Transverse colon (tissue), 4 donors: ENCODE data around the gene GPR108. TPM values are rescaled to one million over a fixed set of nuclear protein-coding genes. Genes with fewer than 3 reads are reported as not detected.

ENCODE experiments used
- DNase-seq: peaks from one replicate; pipeline ENCODE4 v3.0.0-alpha.2; 2019
- H3K27ac ChIP-seq, 4 donors: fragments of 200-600 bp; sonication (generic); 2 replicates each; pipeline ENCODE4 v1.5.1; 2016 to 2018; ENCODE audit warnings: inconsistent platforms in 4 of 4
- H3K27me3 ChIP-seq: fragments of 200-600 bp; sonication (generic); 2 replicates; pipeline ENCODE4 v1.5.1; 2017; ENCODE audit warnings: inconsistent platforms
- H3K36me3 ChIP-seq, 4 donors: fragments of 200-600 bp; sonication (generic); 2 replicates each; pipeline ENCODE4 v1.5.1; 2017 to 2019; ENCODE audit warnings: inconsistent platforms in 4 of 4
- H3K4me1 ChIP-seq, 4 donors: fragments of 200-600 bp; sonication (generic); 2 replicates each; pipeline ENCODE4 v1.5.1; 2017 to 2020; ENCODE audit warnings: inconsistent platforms in 4 of 4
- H3K4me3 ChIP-seq, 4 donors: fragments of 200-600 bp; sonication (generic); 1 replicate in 1 of 4; 2 replicates in 3 of 4; pipeline versions ENCODE4 v1.5.1 to v1.6.1; 2017 to 2019; ENCODE audit warnings: inconsistent platforms in 4 of 4
- H3K9me3 ChIP-seq, 2 donors: fragments of 200-600 bp; sonication (generic); 2 replicates each; pipeline ENCODE4 v1.5.1; 2017 to 2019; ENCODE audit warnings: inconsistent platforms in 2 of 2
- EP300 ChIP-seq: sonication (generic); formaldehyde crosslinking; IDR thresholded peaks from one replicate; pipeline ENCODE4 v1.6.1; 2017; ENCODE audit warnings: antibody characterized with exemption, low read depth
- POLR2A ChIP-seq: fragments of 450-650 bp; IDR thresholded peaks from one replicate; pipeline ENCODE4 v1.6.1; 2016; ENCODE audit warnings: antibody characterized with exemption, mild to moderate bottlenecking, moderate library complexity
- POLR2AphosphoS5 ChIP-seq, 3 donors: sonication (generic); formaldehyde crosslinking; IDR thresholded peaks; one replicate each; pipeline ENCODE4 v1.6.1; 2016; ENCODE audit warnings: antibody characterized with exemption in 3 of 3
- WGBS, 2 donors: methylation state at CpG; one replicate each; pipeline ENCODE4 v1.1.5; 2018; ENCODE audit warnings: low coverage in 1 of 2; 5-methylcytosine and 5-hydroxymethylcytosine counted together
- in situ Hi-C, 4 donors: fragments of 200-750 bp; cut with MboI; loops; one replicate each; pipeline versions ENCODE4 v1.15.0 to v1.15.1; 2017; ENCODE audit warnings: low sequenced_read_pairs in 3 of 4, low pct_ligation_motif_present in 1 of 4, low pct_unique_long_range_greater_than_20kb in 1 of 4
- intact Hi-C: fragments of 100-400 bp; cut with DNase I; formaldehyde crosslinking; loops from one replicate; pipeline ENCODE4 v1.15.1; 2023; ENCODE audit warnings: low total_unique reads
- total RNA-seq, 4 donors: library from RNA; depleted of rRNA; stranded (reverse); fragments of >200 nt; gene quantifications; one replicate each; pipeline ENCODE4 v1.1.0, GENCODE V29; 2016
- TF ChIP-seq, protein P1 (sequence below), 5 experiments: fragments of 200-600 bp in 3 of 5; fragments of 450-650 bp in 2 of 5; sonication (generic) in 3 of 5; IDR thresholded peaks; 1 replicate in 2 of 5; 2 replicates in 3 of 5; pipeline ENCODE4 v1.5.1; 2016 to 2017; ENCODE audit warnings: antibody characterized with exemption in 5 of 5, inconsistent platforms in 3 of 5, mild to moderate bottlenecking in 2 of 5, moderate library complexity in 1 of 5

Gene GPR108
- total RNA-seq, 4 donors from 2014 or later: 38.0 to 118 (median 90.6) TPM

DNA sequence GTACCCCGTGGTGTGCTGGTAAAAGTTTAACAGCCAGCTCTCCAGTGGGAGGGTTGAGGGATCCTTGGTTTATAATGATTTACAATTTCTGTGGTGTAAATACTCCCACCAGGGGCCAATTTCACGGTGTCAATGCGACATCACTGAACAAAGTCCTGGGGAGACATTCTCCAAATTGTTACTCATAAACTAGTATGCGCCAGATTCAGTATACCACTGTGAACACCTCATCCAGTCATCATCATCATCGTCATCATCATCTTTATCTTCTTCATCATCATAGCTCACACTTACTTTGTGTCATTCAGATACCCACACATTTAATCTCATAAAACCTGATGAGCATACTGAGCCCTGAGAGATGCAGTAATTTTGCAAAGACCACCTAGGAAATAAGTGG, 50.3 kb downstream of the GPR108 start:
- 68 to 77% methylated on average over 4 to 5 of the region's 5 CpGs for WGBS, 2 donors
- no peaks in the 10 kb centered on the region for H3K9me3 ChIP-seq
- H3K36me3 ChIP-seq: no peaks in the 10 kb centered on the region
- DNase-seq: no peak
- TF ChIP-seq POLR2AphosphoS5 (IDR thresholded peaks at IDR 0.05) (no peak), POLR2A (no peak), EP300 (no peak)
- TF ChIP-seq, protein P1, sequence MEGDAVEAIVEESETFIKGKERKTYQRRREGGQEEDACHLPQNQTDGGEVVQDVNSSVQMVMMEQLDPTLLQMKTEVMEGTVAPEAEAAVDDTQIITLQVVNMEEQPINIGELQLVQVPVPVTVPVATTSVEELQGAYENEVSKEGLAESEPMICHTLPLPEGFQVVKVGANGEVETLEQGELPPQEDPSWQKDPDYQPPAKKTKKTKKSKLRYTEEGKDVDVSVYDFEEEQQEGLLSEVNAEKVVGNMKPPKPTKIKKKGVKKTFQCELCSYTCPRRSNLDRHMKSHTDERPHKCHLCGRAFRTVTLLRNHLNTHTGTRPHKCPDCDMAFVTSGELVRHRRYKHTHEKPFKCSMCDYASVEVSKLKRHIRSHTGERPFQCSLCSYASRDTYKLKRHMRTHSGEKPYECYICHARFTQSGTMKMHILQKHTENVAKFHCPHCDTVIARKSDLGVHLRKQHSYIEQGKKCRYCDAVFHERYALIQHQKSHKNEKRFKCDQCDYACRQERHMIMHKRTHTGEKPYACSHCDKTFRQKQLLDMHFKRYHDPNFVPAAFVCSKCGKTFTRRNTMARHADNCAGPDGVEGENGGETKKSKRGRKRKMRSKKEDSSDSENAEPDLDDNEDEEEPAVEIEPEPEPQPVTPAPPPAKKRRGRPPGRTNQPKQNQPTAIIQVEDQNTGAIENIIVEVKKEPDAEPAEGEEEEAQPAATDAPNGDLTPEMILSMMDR (IDR thresholded peaks at IDR 0.05): no peak
- H3K4me1 ChIP-seq: no peaks in the 10 kb centered on the region
- no peak overlapping the region for H3K27ac ChIP-seq
- H3K4me3 ChIP-seq: no peak overlapping the region
- no peaks in the 10 kb centered on the region for H3K27me3 ChIP-seq
- intact Hi-C loops (no loop called here), in situ Hi-C loops (no loop called here)

DNA sequence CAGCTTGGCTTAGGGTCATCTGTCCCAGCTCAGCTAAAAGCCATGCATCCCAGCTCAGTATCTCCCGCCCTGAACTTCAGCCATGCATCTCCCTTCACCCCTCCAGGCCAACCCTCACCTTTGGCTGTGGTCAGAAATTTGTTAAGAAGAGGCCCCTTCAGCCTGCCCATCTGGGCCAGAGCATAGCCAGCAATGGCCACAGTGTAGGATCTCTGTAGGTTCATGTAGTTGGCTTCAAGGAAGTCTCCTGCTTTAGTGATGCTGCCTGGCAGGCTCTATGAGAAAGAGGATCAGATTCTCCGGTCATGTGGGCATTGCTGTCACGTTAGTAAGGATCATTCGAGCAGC, 50.8 kb downstream of the GPR108 start:
- no peaks in the 10 kb centered on the region for H3K27me3 ChIP-seq
- no peaks in the 10 kb centered on the region for H3K36me3 ChIP-seq
- intact Hi-C loops (no loop called here), in situ Hi-C loops (no loop called here)
- no peak overlapping the region for H3K27ac ChIP-seq
- no peaks in the 10 kb centered on the region for H3K4me1 ChIP-seq
- TF ChIP-seq, protein P1 (IDR thresholded peaks at IDR 0.05): no peak
- TF ChIP-seq POLR2AphosphoS5 (IDR thresholded peaks at IDR 0.05) (no peak), POLR2A (no peak), EP300 (no peak)
- WGBS, 2 donors: 88% methylated on average over 4 of the region's 4 CpGs; no CpG with 5 or more reads in 1 of the 2 donors
- no peak overlapping the region for H3K4me3 ChIP-seq
- no peak for DNase-seq
- no peaks in the 10 kb centered on the region for H3K9me3 ChIP-seq

DNA sequence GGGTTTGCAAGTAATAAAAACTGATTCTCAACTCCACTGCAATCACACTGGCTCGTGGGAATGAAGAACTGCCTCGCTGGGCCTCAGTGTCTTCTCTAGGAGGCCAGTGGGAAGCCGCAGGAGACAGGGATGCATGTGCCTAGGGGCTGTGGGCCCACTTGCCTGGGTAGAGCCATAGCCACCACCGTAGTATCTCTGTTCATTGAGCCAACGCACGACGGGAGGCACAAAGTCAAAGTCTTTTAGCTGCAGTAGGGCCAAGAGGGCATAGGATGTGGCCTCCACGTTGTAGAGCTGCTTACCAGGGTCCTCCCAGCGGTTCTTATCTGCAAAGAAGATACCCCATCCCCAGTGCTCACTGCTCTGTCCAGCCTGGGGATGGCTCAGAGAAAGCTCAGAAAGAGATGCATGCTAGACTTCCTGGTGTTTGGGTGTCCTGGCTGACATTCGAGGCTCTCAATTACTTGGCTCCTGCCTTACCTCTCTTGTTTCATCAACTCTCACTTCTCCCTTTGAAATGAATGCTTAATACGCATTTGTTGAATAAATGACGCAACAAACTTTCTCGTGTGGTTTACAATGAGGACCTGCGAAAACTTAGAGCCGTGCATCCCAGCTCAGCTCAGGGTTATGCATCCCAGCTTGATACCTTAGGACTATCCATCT, 51.3 kb downstream of the GPR108 start:
- TF ChIP-seq POLR2AphosphoS5 (IDR thresholded peaks at IDR 0.05) (no peak), POLR2A (no peak), EP300 (no peak)
- TF ChIP-seq, protein P1 (IDR thresholded peaks at IDR 0.05): no peak
- Histone ChIP-seq H3K4me3 (no peak overlapping the region), H3K27ac (no peak overlapping the region), H3K27me3 (no peaks in the 10 kb centered on the region), H3K4me1 (no peaks in the 10 kb centered on the region), H3K36me3 (no peaks in the 10 kb centered on the region), H3K9me3 (no peaks in the 10 kb centered on the region)
- DNase-seq: no peak
- WGBS, 2 donors: 84% methylated on average over 15 of the region's 15 CpGs; no CpG with 5 or more reads in 1 of the 2 donors
- in situ Hi-C loops (no loop called here), intact Hi-C loops (no loop called here)

DNA sequence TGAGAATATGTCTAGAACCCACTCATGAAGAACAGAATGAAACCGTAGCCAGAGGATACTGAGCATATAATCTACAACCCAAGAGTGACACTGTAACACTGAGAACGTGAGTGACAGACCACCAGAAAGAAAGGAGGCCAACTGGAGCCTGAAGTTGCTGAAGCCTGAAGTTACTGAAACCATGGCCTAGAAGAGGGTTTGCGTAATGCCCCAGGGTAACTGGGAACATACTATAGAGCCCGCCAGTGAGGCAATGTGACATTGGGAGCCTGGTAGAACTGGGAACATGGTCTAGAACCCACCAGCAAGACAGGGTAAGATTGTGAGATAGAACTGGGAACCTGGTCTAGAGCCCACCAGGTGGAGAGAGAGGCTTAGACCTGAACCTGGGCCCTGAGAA, 51.9 kb downstream of the GPR108 start:
- intact Hi-C loops: no loop called here
- no peak for DNase-seq
- H3K27me3 ChIP-seq: no peaks in the 10 kb centered on the region
- no peak overlapping the region for H3K4me3 ChIP-seq
- in situ Hi-C loops: no loop called here
- H3K27ac ChIP-seq: no peak overlapping the region
- WGBS, 2 donors: 75 to 90% methylated on average over 2 to 4 of the region's 4 CpGs
- no peaks in the 10 kb centered on the region for H3K36me3 ChIP-seq
- no peaks in the 10 kb centered on the region for H3K9me3 ChIP-seq
- TF ChIP-seq POLR2AphosphoS5 (IDR thresholded peaks at IDR 0.05) (no peak), POLR2A (no peak), EP300 (no peak)
- TF ChIP-seq, protein P1 (IDR thresholded peaks at IDR 0.05): no peak
- H3K4me1 ChIP-seq: no peaks in the 10 kb centered on the region
